WTC11 (cell line): ENCODE results near the gene DMPK.

ENCODE experiments used
- CREB1 ChIP-seq: sonication (generic); formaldehyde crosslinking; IDR thresholded peaks from 2 replicates; pipeline ENCODE4 v1.8.0; 2023; ENCODE audit warnings: mild to moderate bottlenecking, missing genetic modification reagents
- MXD4 ChIP-seq: fragments of 250-450 bp; sonication (Bioruptor Pico); IDR thresholded peaks from 2 replicates; pipeline ENCODE4 v1.8.0; 2021; ENCODE audit warnings: mild to moderate bottlenecking, moderate library complexity, borderline replicate concordance
- NFYB ChIP-seq: sonication (generic); formaldehyde crosslinking; conservative IDR thresholded peaks from 2 replicates; pipeline ENCODE4 v1.8.0; 2022; ENCODE audit warnings: low read depth, missing genetic modification reagents
- NR2C2 ChIP-seq: sonication (generic); formaldehyde crosslinking; IDR thresholded peaks from 2 replicates; pipeline ENCODE4 v1.8.0; 2022; ENCODE audit warnings: mild to moderate bottlenecking, missing genetic modification reagents
- ZNF317 ChIP-seq: sonication (generic); formaldehyde crosslinking; IDR thresholded peaks from 2 replicates; pipeline ENCODE4 v1.8.1; 2023; ENCODE audit warnings: low read depth, mild to moderate bottlenecking, moderate library complexity, missing genetic modification reagents, borderline replicate concordance
- ZNF416 ChIP-seq: fragments of 250-450 bp; sonication (Bioruptor Pico); IDR thresholded peaks from 2 replicates; pipeline ENCODE4 v1.9.0; 2021; ENCODE audit warnings: mild to moderate bottlenecking, inconsistent platforms
- TF ChIP-seq, protein P1 (sequence below): fragments of 200-600 bp; IDR thresholded peaks from 2 replicates; pipeline ENCODE4 v1.8.0; 2022; ENCODE audit warnings: antibody characterized with exemption
- TF ChIP-seq, protein P2 (sequence below): sonication (generic); formaldehyde crosslinking; IDR thresholded peaks from 2 replicates; pipeline ENCODE4 v1.8.1; 2022; ENCODE audit warnings: low read depth, mild to moderate bottlenecking, moderate library complexity, missing genetic modification reagents, borderline replicate concordance
- TF ChIP-seq, protein P3 (sequence below): sonication (generic); formaldehyde crosslinking; IDR thresholded peaks from 2 replicates; pipeline ENCODE4 v1.8.0; 2023; ENCODE audit warnings: mild to moderate bottlenecking, missing genetic modification reagents

DNA sequence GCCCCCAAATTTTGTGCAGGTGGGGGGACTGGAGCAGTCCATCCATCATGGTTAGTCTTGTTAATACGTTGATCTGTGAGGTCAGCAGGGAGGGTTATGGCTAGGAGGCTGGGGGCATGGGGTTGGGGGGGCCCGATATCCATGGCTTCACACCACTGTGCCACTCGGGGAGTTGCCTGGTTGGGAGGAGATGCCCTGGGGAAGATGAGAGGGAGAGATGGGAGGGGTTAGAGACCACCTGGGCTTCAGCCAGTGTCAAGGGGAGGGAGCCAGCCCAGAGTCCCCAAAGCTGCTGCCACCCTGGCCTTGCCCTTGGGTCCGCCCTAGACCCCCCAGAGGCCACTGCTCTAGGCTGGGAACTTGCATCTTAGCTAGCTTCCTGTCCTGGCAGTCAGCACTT is 1.8 kb upstream of the DMPK start:
- TF ChIP-seq NFYB (CRISPR knock-in tag) = no peak
- TF ChIP-seq CREB1 (CRISPR knock-in tag) = no peak
- TF ChIP-seq, protein P1, sequence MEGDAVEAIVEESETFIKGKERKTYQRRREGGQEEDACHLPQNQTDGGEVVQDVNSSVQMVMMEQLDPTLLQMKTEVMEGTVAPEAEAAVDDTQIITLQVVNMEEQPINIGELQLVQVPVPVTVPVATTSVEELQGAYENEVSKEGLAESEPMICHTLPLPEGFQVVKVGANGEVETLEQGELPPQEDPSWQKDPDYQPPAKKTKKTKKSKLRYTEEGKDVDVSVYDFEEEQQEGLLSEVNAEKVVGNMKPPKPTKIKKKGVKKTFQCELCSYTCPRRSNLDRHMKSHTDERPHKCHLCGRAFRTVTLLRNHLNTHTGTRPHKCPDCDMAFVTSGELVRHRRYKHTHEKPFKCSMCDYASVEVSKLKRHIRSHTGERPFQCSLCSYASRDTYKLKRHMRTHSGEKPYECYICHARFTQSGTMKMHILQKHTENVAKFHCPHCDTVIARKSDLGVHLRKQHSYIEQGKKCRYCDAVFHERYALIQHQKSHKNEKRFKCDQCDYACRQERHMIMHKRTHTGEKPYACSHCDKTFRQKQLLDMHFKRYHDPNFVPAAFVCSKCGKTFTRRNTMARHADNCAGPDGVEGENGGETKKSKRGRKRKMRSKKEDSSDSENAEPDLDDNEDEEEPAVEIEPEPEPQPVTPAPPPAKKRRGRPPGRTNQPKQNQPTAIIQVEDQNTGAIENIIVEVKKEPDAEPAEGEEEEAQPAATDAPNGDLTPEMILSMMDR = no peak
- TF ChIP-seq, protein P2, sequence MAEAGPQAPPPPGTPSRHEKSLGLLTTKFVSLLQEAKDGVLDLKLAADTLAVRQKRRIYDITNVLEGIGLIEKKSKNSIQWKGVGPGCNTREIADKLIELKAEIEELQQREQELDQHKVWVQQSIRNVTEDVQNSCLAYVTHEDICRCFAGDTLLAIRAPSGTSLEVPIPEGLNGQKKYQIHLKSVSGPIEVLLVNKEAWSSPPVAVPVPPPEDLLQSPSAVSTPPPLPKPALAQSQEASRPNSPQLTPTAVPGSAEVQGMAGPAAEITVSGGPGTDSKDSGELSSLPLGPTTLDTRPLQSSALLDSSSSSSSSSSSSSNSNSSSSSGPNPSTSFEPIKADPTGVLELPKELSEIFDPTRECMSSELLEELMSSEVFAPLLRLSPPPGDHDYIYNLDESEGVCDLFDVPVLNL (CRISPR knock-in tag) = no peak
- no peak for TF ChIP-seq ZNF317 (CRISPR knock-in tag)
- no peak for TF ChIP-seq MXD4 (CRISPR knock-in tag)
- no peak for TF ChIP-seq ZNF416 (CRISPR knock-in tag)
- TF ChIP-seq NR2C2 (CRISPR knock-in tag) = no peak
- TF ChIP-seq, protein P3, sequence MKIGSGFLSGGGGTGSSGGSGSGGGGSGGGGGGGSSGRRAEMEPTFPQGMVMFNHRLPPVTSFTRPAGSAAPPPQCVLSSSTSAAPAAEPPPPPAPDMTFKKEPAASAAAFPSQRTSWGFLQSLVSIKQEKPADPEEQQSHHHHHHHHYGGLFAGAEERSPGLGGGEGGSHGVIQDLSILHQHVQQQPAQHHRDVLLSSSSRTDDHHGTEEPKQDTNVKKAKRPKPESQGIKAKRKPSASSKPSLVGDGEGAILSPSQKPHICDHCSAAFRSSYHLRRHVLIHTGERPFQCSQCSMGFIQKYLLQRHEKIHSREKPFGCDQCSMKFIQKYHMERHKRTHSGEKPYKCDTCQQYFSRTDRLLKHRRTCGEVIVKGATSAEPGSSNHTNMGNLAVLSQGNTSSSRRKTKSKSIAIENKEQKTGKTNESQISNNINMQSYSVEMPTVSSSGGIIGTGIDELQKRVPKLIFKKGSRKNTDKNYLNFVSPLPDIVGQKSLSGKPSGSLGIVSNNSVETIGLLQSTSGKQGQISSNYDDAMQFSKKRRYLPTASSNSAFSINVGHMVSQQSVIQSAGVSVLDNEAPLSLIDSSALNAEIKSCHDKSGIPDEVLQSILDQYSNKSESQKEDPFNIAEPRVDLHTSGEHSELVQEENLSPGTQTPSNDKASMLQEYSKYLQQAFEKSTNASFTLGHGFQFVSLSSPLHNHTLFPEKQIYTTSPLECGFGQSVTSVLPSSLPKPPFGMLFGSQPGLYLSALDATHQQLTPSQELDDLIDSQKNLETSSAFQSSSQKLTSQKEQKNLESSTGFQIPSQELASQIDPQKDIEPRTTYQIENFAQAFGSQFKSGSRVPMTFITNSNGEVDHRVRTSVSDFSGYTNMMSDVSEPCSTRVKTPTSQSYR (CRISPR knock-in tag) = no peak
